HG03135 (cell line): ENCODE results near the gene ZNF829.

Experiments
- ATAC-seq: cut with Tn5 transposase; IDR thresholded peaks from one replicate; pipeline ENCODE4 v1.9.1; 2021; ENCODE audit warnings: mild to moderate bottlenecking, moderate library complexity; ENCODE audit not compliant: unreplicated experiment

The ZNF829 gene

GRCh38 chr19:36915992-36916830, at the start of gene ZNF829, which contains the start of gene ZNF568:
ZNF829 (minus strand) TSS chr19:36916291; CDS start chr19:36915167, 1,124 bp downstream.
ZNF568 (plus strand) TSS chr19:36916332; CDS start chr19:36922771, 6,439 bp downstream.
- ATAC-seq: peak; percentile 93

GRCh38 chr19:36963280-36963679, 47.2 kb upstream of the ZNF829 start:
- no peak for ATAC-seq

DNA sequence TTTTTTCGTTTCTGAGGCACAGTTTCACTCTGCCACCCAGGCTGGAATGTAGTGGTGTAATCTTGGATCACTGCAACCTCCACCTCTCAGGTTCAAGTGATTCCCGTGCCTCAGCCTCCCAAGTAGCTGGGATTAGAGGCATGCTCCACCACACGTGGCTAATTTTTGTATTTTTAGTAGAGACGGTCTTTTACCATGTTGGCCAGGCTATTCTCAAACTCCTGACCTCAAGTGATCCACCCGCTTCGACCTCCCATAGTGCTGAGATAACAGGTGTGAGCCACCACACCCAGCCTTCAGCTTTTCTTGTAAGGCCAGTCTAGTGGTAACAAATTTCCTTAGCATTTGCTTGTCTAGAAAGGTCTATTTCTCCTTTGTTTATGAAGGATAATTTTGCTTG, 46.3 kb upstream of the ZNF829 start:
- no peak for ATAC-seq

GRCh38 chr19:36950335-36951119, 34.4 kb upstream of the ZNF829 start:
- ATAC-seq: no peak

GRCh38 chr19:36939153-36939552, 23.1 kb upstream of the ZNF829 start:
- ATAC-seq: no peak

DNA sequence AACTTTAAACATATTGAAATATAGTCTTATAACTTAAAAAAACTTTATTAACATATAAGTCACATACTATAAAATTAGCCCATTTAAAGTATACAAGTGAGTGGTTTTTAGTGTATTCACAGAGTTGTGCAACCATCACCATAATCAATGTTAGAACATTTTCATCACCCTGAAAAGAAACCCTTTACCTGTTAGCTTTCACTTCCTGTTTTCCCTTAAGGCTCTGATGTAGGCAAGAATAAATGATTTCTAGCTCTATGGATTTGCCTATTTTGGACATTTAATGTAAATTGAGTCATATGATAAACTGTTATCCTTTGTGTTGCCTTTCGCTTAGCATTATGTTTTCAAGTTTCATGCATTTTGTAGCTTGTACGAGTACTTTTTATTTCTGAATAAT, 15.6 kb upstream of the ZNF829 start:
- ATAC-seq: no peak

DNA sequence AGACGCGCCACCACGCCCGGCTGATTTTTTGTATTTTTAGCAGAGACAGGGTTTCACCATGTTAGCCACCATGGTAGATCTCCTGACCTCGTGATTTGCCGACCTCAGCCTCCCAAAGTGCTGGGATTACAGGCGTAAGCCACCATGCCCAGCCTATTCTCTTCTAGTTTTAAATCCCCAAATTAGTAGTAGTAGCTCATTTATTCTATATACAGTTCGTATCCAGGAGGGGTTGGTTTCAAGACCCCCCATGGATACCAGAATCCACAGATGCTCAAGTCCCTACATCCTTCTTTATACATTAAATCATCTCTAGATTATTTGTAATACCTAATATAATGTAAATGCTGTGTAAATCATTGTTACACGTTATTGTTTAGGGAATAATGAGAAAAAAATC, 2.0 kb upstream of the ZNF829 start:
- ATAC-seq: no peak

GRCh38 chr19:36916991-36917390, 900 bp upstream of the ZNF829 start:
- ATAC-seq: no peak

DNA sequence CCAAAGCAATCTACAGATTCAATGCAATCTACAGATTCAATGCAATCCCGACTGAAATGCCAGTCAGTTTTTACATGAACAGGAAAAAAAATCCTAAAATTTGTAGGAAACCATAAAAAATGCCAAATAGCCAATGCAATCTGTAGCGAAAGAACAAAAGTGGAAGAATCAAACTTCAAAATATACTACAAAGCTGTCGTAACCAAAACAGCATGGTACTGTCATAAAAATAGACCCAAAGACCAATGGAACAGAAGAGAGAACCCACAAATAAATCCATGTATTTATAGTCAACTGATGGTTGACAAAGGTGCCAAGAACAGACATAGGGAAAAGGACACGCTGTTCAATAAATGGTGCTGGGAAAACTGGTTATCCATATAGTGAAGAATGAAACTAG, 17.7 kb downstream of the ZNF829 start:
- no peak for ATAC-seq

DNA sequence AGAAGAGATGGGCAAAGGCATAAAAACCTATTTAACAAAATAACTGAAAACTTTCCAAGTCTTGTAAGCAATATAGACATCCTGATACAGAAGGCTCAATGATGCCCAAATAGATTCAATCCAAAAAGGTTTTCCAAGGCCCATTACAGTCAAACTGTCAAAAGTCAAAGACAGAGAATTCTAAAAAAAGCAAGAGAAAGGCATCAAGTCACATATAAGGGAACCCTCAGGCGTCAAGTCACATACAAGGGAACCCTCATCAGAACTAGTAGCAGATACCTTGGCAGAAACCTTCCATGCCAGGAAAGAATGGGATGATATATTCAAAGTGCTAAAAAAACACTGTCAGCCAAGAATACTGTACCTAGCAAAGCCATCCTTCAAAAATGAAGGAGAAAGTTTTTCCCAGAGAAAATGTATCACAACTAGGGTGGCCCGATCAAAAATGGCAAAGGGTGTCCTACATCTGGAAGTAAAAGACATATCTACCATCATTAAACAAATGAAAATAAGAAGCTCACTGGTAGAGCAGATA, 21.2 kb downstream of the ZNF829 start:
- no peak for ATAC-seq

GRCh38 chr19:36891768-36892357, 24.2 kb downstream of the ZNF829 start:
- no peak for ATAC-seq

- ATAC-seq: no peak
Observed at GRCh38 chr19:36876993-36877938, 38.8 kb downstream of the ZNF829 start.

DNA sequence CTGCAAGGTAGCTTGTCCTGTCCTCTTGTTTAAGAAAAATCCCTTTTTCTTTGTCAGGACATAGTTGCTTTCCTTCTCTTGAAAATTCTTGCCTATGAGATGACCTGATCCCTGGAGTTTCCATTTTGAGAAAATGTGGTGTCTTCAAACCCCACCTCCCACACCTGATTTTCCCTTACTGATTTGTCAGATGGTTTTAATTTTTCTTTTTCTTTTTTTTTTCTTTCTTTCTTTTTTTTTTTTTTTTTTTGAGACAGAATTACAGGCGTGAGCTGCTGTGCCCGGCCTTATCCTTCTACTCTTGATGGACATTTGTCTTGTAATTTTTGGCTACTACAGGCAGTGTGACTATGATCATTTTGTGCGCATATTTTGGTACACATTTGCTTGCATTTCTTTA, 64.2 kb downstream of the ZNF829 start:
- ATAC-seq: no peak

DNA sequence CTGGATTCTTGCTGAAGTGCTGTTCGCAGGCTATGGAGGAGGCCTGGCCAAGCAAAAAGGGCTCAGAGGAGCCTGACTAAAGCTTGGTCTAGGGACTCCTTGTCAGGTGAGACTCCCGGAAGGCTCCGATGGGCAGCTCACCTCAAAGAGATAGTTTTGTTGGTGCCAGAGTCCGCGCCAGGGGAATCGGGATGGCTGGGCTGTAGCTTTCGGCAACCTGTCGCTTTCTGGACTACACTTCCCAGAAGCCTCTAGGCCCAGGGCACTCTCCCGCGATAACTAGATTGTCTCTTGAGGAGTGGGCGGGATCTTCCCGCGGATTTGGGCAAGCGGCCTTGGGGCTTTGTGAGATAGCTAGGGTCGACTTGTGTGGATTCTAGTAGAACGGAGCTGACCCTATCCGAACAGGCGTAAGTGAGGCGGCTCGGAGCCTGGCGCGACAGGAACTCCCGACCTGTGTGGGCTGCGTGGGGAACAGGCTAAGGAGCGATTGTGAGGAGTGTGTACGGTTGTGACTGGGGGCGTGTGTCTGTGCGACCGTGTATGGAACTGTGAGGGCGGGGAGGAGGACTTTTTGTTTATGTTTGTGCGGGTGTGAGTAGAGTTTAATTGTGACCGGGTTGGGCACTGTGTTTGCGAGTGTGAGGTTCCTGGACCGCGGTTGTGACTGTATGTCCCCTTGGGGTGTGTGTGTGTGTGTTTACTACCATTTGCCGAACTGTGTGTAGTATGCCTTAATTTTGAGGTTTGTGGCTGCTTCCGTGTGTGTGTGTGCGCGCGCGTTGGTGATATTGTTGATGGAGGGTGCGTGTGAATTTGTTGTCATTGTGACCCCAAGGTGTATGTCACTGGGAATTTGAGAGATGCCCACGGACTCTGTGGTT, 65.3 kb downstream of the ZNF829 start, which contains the start of gene ZNF345:
Gene ZNF345, plus strand, starts transcription at position 318 of the 884 bp plus-strand sequence. CDS start 25,955 bp downstream, outside the sequence.
- peak; percentile 79 for ATAC-seq

DNA sequence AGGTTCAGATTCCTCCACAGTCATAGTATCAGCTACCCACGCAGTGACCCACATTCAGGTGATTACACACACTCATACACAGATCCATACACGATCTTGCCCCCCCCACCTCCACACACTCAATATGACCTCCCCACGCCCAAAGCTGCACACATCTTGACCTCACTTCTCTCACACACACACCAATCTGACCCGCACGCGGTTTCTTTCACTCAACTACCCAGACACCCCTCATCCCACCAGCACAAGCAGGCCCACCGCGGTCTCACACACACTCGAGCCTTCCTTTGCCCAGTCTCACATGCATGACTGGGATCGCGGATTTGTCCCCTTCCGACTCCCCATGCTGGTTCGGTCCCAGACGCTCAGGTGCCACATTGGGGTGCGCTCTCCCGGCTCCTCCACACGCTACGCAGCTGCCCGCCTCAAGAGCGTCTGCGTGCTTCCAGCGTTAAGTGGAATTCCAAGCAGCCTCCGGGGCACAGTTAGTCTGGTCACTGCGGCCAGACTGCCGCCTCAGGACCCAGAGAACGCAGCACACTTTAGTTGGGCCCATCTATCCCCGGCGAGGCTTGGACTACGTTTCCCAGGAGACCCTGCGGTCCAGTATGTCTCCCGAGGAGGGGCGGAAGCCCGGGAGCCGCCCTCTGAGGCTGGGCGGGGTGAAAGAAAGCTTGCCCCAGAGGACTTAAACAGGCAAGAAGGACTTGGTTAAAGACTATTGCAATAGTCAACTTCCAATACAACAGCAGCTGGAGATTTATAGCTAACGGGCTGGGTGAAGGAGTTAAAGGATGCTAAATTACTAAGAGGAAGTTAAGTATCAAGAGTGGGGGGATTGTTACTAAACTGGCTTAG, 66.2 kb downstream of the ZNF829 start:
- peak; percentile 78 for ATAC-seq

DNA sequence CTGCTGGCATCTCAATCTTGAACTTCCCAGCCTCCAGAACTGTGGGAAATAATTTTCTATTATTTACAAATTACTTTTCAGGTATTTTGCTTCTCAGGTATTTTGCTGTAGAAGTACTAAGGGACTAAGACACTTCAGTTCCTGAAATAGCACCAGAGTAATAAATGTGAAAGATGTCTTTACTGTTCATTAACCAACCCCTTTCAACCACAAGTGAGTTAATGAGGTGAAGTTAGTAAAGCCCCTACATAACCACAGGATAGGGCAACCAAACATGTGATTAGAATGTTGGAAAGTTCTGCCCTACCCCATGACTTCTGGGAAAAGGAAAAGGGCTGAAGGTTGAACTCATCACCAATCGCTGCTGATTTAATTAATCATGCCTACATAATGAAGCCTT, 68.1 kb downstream of the ZNF829 start:
- no peak for ATAC-seq

DNA sequence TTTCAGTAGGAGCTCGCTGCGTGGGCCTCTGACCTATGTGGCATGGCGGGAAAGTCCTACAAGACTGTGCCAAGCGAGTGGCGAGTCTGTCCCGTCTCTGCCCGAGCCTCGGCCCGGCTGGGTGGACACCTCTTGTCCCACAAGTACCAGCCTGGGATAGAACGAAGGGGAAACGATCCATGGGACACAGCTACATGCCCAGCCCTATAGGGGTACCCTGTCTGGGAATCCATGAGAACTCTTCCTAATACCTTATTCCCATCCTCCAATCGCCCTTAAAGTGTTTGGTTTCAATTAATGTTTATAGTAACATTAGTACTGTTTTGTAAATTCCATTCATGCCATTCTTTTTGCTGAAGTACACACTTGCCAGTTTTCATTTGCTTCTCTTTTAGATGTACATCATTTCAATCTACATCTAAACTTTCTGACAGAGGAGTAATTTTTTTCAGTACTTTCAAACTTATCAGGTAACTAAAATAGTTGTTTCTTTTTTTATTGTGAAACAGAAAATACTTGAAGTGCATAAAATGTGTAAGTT, 77.2 kb downstream of the ZNF829 start:
- ATAC-seq: no peak
